ENCODE results near the gene ARF1.

DNA sequence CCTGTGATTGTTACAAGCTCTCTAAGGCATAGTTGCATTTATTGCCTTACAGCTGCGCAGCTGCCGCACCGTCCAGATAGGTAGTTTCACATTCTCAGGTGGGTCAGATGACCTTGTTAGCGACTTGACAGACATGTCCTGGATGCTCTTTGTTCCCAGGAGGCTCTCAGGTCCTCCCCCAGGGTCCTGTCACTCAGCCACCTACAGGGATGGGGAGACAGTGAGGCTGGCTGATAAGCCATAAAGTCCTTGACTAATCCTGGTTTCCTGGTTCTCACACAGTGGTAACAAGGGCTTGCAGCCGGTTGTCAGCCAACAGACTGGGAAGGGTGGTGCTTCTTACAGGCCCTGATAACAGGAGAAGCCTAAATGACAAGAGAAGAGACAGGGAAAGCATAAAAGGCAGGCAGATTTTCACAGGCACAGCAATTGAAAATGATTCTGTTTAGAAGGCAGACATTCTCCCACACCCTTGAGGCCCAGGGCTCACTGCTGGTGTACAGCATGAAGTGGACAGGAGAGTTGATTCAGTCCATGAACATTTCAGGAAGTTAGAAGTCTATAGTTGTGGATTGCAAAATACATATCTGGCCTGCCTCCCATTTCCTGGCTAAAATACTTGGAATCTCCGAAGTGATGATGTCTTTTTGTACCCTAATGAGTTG lies 2.9 kb downstream of the ARF1 start:
- TF ChIP-seq POLR2A (IDR thresholded peaks at IDR 0.05; ENCODE audit: low read length) (no peak), GATA1 (IDR thresholded peaks at IDR 0.05; ENCODE audit: low read depth, low read length) (no peak)

Data from erythroblast (primary cell).